Keratinocyte (primary cell): ENCODE measurements around the gene CD81.

ENCODE experiments used
- CTCF ChIP-seq, 3 experiments: IDR thresholded peaks in 1 of 3; conservative IDR thresholded peaks in 1 of 3; optimal IDR thresholded peaks in 1 of 3; 2 replicates in 2 of 3; 3 replicates in 1 of 3; pipeline versions ENCODE3 to v1.5.1; 2011; ENCODE audit warnings: low read length in 3 of 3, mild to moderate bottlenecking in 3 of 3, moderate library complexity in 2 of 3, control low read depth in 1 of 3, inconsistent platforms in 1 of 3; ENCODE audit not compliant: insufficient read depth in 2 of 3; ENCODE audit errors: extremely low read depth in 1 of 3
- EZH2 ChIP-seq: IDR thresholded peaks from one replicate; pipeline ENCODE4 v1.6.1; 2012; ENCODE audit warnings: inconsistent platforms, mild to moderate bottlenecking, low read length, moderate library complexity

- TF ChIP-seq CTCF (optimal IDR thresholded peaks at IDR 0.05 in 1 of 3, IDR thresholded peaks at IDR 0.05 in 1 of 3, conservative IDR thresholded peaks at IDR 0.05 in 1 of 3; ENCODE audit: extremely low read depth in 1 of 3, insufficient read depth in 2 of 3, low read length in 3 of 3) (no peak), EZH2 (no peak)
Measured at GRCh38 chr11:2431395-2431794, 54.3 kb downstream of the CD81 start.
